ENCODE data around the gene RPRD2.

Gene RPRD2

DNA sequence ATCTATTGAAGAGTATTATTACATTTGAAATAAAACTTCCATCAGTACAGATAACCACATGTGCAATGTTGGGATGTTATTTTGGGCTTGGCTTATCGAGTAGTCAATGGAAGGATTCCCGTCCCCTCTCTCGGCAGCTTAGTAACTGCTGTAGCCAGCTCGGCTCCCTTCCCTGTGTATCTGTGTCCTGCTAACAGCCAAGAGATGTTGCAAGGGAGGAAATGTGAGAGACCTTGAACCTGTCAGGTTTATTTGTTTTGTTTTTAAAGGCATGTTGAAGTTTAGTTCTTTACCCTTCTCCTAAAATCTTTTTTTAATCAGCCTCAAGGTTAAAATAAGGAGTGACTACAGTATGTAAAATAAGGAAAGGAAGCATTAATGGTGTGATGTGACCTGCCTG lies 109.7 kb downstream of the RPRD2 start:
- DNase-seq: no peak

DNA sequence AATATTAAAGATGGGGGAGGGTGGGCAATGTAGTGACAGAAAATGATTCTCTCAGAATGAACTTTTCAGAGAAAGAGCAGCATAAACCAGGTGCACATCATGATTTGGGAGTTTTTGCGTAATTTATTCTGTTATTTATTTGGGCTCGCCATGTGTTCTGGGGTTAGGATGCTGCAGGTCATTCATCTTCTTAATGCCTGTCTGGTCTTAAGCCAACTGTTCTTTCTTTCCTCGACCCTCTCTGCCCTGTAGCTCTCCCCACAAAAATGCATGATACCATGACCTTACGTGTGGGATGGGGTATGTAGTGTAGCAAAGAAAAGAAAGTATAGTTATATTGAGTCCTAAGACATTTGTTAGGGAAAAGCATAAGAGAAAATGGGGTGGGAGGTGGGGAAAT lies 110.9 kb downstream of the RPRD2 start:
- DNase-seq: no peak

DNA sequence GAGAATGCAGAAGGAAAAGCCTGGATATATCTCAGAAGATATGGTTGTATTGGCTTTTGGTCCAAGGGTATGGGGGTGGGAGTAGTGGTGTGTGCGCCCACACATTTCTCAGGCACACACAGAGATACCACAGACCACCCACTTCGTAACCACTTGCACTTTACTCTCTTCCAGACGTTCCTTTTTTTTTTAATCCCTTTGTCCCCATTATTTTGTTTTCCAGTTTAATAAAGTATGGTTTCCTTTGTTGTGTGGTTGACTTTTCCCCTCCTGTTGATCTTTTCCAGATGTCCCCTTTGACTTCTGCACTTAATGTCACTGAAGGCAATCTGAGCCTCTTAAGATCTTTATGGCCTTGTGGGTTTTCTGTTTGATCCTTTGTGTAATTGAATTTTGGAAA lies 112.8 kb downstream of the RPRD2 start:
- DNase-seq: no peak

DNA sequence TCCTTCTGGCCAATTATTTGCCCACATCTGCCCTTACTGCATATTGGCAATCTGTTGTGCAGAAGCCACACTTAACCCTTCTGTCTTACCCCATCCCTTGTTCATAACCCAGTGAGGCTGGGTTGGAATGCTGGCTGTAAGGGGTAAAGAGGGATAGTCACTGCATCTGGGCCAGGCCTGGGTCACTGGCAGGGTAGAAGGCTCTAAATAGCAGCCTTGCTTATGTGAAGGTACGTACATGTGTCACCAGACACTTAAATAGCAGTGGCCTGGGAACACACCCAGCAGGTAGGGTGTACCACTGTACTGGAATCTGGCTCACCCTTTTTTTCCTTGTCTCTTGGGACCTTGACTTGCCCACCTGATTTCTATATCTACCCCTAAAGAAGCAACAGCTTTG lies 113.4 kb downstream of the RPRD2 start:
- no peak for DNase-seq

DNA sequence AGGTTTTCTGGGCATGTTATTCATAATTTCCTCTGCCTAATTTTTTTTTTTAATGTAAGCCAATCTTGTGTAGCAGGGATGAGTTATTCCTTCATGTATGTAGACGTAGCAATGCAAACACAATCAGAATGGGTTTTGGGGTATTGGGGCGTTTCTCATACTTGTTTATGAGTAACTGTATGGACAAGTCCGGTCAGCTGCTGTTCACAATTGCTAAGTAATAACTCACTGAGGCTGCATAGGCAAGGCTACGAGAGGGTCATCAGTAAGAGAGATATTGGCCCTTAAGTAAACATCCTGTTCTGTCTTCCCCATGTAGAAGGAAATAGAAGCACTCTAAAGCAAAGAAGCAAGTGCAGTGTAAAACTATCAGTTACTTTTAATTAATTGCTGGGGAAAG lies 113.8 kb downstream of the RPRD2 start:
- DNase-seq: peak; percentile 40

DNA sequence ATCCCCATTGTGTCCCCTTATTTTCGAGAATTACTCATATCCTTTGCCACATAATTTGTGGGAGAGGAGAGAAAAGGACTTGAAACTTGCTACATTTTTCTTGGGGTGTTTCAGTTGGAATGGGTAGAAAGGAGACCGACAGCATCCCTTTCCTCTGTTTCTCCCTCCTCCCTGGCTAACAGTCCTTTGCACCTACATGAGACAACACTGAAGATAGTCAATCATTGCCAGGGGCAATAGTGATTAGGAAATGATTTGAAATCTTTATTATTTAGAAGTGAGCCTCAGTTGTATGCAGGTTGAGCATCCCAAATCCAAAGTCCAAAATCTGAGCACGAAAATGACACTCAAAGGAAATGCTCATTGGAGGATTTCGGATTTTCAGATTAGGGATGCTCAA lies 115.4 kb downstream of the RPRD2 start:
- no peak for DNase-seq

DNA sequence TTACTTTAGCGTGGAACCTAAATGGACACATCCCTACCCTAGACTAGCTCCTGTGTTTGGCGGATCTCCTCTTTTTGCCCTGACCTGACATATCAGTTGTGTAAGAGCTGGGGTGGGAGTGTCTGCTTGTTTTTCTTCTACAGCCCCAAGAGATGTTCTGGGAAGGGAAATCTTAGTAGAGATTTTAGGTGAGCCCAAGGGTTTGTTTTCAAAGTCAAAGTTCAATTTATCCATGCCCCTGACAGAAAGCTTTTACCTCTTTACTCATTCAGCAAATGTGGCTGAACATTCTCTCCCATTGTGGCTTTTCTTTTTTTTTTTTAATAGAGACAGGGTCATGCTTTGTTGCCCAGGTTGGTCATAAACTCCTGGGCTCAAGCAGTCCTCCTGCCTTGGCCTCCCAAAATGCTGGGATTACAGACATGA lies 116.0 kb downstream of the RPRD2 start:
- DNase-seq: no peak

DNA sequence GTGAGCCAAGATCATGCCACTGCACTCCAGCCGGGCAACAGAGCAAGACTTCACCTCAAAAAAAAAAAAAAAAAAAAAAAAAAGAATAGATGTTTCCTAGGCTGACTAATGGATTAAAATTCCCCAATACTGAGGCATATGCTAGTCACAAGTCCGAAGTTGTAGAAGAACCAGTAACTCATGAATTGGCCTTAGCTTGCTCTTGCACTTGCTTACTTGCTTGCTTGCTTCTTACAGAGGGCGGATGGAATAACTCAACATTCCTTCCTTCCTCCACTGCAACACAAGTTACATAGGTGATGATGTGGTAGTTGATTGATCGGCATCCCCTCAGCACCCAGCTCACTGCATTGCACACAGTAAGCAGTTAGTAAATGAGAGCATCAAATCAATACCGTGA lies 120.5 kb downstream of the RPRD2 start:
- no peak for DNase-seq

DNA sequence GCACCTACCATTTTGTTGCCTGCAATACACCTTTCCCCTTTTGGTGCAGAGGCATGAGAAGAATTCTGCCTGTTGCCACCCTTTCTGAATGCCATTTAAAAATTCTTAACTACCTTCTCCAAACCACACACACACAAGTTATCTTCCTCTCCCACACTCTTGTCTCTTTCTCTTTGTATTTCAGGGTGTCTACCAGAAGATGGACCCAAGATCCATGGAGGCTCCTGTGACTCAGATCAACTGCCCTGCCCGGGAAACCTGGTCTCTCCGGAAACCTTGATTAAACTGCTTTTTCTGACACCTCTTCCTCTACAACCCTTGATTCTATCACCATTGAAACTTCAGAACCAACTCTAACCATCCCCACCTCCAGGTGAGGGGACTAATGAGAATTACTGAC lies 120.9 kb downstream of the RPRD2 start:
- DNase-seq: no peak

DNA sequence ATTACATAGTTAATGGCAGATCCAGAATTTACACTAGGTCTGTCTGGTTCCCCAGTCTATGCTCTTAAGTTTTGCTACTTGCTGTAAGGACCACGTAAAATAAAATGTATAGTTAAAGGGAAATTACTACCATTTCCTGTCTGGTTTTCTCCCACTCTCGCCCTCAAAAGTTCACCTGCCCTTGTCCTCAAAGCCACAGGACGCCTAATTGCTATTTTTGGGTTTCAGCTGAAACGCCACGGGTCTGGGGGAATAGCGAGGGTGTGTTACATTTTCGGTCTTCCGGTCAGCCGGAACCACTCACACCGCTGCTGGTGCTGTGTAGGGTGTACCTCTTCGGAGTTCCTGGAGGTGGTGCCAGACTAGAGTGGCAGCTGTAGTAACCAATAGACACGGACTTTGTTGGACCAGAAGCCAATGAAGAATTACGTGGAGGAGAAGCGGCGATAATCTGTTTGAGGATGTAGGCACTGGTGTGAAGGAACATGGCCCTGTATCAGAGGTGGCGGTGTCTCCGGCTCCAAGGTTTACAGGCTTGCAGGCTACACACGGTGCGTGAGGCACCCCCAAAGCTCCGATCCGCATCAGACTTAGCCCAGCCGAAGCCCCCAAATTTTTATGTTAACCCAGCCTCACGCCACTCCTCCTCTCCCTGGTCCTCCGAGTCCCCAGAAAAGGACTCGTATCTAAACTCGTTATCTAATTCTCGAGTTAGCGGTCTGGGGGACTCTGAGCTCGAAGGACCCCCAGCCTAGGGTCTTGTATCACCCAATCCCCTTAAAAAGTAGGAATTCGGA lies 123.2 kb downstream of the RPRD2 start, which contains the start of gene TARS2:
TSS of gene TARS2 (plus strand) at position 454 of the 797 bp plus-strand sequence. CDS start at position 486, 32 bp downstream.
- DNase-seq: peak; percentile 96

DNA sequence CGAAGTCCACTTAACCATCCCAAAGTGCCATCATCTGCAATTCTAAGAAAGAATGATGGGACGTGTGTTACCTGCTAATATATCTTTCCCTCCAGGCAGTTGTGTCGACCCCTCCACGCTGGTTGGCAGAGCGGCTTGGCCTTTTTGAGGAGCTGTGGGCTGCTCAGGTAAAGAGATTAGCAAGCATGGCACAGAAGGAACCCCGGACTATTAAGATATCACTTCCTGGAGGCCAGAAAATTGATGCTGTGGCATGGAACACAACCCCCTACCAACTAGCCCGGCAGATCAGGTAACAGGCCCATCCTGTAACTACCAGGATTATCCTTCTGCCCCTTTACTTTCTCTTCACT lies 123.8 kb downstream of the RPRD2 start:
- DNase-seq: peak; percentile 19

DNA sequence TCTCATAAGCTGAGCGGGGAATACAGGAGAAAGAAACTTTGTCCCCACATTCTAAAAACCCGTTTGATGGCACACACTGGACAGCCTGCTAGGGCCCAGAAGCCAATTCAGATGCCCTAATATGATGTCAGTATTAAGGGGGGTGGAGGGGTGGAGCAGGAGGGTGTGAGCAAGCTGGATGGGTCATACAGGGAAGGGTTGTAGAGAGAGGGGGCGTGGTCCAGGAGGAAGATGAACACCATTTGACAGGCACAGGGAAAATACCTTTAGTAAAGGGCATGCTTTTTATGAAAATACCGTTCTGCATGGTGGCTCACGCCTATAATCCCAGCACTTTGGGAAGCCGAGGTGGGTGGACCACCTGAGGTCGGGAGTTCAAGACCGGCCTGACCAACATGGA lies 129.2 kb downstream of the RPRD2 start:
- no peak for DNase-seq

DNA sequence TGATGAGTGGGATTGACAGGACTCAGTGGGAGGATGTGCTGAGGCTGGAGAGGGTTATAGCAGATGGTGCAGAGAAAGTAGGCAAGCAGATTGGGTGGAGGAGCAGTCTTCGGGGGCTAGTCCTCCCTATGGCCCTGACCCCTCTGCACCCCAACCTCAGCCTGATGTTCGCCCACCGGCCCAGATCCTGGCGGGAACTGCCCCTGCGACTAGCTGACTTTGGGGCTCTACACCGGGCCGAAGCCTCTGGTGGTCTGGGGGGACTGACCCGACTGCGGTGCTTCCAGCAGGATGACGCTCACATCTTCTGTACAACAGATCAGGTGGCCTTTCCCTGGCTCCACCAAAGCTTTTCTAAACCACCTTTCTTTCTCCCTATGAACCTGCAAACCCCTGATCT lies 134.4 kb downstream of the RPRD2 start:
- no peak for DNase-seq

DNA sequence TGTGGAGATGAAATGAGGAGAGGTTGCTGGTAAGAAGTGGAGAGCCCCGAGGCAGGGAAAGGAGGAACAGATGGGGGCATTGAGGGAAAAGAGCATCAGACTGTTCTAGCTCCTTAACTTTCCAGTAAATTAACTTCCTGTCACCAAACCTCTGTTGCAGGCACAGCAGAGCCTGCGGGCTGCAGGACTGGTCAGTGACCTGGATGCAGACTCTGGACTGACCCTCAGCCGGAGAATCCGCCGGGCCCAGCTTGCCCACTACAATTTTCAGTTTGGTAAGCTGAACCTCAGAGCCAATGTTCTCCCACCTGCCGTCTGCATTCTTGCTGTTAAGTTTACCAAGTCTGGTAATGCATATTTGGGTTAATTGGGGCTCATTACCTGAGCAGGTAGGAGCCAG lies 141.5 kb downstream of the RPRD2 start:
- no peak for DNase-seq

DNA sequence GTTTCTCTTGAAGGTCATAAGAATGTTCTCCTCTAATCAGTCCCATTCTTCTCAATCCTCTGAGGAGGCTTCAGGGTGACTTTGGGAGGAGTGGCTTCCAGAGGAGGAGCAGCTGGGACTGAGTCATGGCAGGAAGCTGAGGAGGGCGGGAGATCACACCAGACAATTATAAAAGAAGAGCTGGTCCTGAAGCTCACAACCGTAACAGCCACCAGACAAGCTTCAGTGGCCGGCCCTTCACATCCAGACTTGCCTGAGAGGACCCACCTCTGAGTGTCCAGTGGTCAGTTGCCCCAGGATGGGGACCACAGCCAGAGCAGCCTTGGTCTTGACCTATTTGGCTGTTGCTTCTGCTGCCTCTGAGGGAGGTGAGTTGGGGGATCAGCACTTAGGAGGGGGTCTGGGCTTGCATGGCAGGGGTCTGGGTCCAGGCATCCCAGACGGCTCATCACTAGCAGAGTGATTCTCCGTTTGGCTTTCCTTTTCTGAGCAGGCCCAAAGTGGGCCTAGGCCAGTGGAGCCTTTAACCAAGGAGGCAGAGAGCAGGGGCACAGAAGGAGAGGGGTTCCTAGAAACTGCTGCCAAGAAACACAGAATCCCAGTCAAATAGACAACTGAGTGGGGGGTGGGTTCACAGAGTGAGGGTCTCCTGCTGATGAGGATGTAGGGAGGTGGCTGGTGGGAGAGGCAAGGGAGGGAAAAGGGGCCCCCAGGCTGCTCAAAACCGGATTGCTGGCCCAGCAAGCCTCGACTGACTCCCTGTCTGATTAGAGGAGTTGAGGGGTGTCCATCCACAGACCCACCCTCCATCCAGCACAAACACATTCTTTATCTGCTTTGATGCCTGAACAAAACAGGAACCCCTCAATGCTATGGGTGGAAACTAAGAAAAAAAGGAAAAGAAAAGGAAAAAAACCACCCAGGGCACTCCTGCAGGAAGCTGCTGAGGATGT lies 144.2 kb downstream of the RPRD2 start, which contains the start of gene ECM1:
TSS of gene ECM1 (plus strand) at position 198 of the 953 bp plus-strand sequence. CDS start at position 299, 101 bp downstream.
- peak; percentile 30 for DNase-seq

DNA sequence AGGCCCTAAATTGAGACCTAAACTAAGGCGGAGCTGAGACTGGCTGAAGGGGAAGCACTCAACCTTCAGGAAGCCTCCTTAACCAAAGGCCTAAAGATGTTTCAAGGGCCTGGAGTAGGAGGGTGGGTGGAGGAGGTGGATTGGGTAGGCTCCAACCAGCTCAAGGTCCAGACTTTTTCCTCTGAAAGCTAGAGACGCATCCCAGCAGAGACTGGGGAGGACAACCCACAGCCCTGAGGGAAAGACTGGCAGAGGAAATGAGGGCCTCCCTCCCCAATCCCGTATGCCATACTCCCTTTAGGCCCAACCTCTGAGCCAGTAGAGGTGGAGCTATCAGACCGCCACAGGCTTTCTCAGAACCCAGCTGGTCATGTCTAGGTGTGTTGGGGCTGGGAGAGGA lies 145.0 kb downstream of the RPRD2 start:
- no peak for DNase-seq

DNA sequence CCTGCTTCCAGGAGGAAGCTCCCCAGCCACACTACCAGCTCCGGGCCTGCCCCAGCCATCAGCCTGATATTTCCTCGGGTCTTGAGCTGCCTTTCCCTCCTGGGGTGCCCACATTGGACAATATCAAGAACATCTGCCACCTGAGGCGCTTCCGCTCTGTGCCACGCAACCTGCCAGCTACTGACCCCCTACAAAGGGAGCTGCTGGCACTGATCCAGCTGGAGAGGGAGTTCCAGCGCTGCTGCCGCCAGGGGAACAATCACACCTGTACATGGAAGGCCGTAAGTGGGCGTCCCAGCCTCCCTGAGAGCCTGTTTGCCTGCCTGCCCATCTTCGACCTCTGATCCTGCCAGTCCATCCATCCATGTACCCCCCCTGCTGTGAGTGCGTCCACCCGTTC lies 147.6 kb downstream of the RPRD2 start:
- peak; percentile 73 for DNase-seq

DNA sequence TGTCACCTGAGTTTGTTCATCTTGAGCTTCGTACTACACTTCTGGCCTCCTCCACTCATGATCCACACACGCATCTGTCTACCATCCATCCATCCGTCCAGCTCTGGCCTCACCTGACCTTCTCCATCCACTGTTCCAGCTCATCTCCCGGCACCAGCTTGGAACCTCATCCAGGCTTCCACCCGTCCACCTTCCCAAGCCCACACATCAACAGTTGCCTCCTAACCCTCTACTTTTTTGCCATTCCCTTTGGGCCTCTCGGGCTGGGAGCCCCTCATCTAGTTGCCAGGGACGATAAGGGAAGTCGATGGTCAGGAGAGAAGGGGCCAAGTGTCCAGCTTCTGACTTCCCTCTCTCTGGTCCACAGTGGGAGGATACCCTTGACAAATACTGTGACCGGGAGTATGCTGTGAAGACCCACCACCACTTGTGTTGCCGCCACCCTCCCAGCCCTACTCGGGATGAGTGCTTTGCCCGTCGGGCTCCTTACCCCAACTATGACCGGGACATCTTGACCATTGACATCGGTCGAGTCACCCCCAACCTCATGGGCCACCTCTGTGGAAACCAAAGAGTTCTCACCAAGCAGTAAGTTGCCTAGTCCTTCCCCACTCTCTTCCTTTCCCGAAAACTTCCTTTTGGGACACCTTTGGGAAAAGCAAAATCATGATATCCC lies 148.2 kb downstream of the RPRD2 start:
- DNase-seq: no peak

DNA sequence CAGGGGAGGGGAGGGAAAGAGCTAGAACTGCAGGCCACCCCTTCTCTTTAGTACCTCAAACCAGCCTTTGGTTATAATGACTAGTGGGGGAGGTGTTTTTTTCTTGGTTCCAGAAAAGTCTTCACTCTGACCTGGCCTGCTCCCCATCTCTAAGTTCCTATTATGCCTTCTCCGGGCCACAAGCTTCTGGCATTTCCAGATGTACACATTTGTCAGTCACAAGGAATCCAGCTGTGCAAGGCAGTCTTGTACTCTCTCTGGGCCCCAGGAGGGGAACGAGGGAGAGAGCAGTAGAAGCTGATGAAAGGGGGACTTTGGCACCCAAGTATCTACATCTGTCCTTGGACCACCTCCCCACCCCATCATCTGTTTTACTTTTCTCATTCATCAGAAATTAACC lies 148.9 kb downstream of the RPRD2 start:
- no peak for DNase-seq

DNA sequence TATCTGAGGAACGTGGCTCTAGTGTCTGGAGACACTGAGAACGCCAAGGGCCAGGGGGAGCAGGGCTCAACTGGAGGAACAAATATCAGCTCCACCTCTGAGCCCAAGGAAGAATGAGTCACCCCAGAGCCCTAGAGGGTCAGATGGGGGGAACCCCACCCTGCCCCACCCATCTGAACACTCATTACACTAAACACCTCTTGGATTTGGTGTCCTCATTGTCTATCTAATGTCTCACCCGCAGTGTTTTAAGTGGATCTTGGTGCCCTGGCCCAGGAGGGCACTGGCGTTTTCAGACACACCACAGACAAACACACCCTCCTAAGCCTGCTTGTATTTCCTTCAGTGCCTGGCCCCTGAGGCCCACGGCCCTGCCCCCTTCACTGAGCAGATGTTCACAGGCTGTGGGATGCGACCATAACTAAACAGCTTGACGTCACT lies 149.4 kb downstream of the RPRD2 start:
- no peak for DNase-seq

DNA sequence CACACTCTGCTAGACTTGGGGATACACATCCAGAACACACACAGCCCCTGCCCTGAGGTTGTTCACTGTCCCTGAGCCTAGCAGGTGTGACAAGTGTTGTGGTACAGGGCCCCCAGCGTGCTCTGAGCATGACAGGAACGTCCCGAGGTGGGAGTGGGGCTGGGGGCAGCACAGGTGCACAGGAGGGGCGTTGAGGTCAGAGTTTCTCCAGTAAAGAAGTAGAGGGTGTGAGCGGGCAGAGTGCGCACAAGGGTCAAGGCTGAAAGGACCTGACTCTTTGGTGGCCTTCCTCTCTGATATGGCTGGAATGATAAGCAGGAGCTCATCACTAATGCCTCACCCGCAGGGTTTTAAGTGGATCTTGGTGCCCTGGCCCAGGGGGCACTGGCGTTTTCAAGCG lies 150.3 kb downstream of the RPRD2 start:
- DNase-seq: no peak

DNA sequence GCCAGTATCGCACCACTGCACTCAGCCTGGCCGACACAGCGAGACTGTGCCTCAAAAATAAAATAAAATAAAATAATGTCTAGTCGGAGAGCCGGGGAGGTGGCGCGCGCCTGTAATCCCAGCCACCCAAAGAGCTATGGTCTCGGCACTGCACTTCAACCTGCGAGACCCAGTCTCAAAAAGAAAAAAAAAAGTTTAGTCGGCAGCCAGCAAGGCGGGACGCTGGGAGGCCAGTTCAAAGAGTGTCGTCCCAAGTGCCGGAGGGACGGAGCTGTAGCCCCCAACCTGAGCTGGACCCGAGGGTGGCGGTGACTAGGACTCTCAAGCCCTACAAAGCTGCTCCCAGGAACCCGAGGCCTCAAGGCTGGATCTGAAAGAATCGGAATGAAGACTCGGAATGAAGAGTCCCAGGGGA lies 151.0 kb downstream of the RPRD2 start:
- DNase-seq: no peak

All from NCI-H510A treated with DMSO at 0.1 percent for 48 hours (cell line).